Breast epithelium (tissue), 4 donors: ENCODE measurements around the gene CIZ1. TPM values are rescaled to one million over a fixed set of nuclear protein-coding genes. Genes with fewer than 3 reads are reported as not detected.

Experiments
- DNase-seq, 2 donors: peaks; one replicate each; pipeline ENCODE4 v3.0.0-alpha.2; 2019; ENCODE audit warnings: low spot score in 2 of 2
- H3K27ac ChIP-seq, 2 donors: fragments of 200-600 bp; sonication (generic) in 1 of 2; one replicate each; pipeline ENCODE4 v1.5.1; 2016 to 2019; ENCODE audit warnings: mild to moderate bottlenecking in 1 of 2
- H3K27me3 ChIP-seq, 2 donors: fragments of 200-600 bp; sonication (generic) in 1 of 2; one replicate each; pipeline versions ENCODE4 v1.5.1 to v1.6.0; 2017 to 2019; ENCODE audit warnings: control low read depth in 1 of 2, mild to moderate bottlenecking in 1 of 2
- H3K36me3 ChIP-seq: fragments of 200-600 bp; one replicate; pipeline ENCODE4 v1.5.1; 2019
- H3K4me1 ChIP-seq, 2 donors: fragments of 200-600 bp; sonication (generic); one replicate each; pipeline ENCODE4 v1.5.1; 2016 to 2019; ENCODE audit warnings: control low read depth in 1 of 2
- H3K4me3 ChIP-seq, 3 donors: fragments of 200-600 bp; sonication (generic); 1 replicate in 2 of 3; 2 replicates in 1 of 3; pipeline ENCODE4 v1.5.1; 2016 to 2019; ENCODE audit warnings: mild to moderate bottlenecking in 3 of 3, moderate library complexity in 2 of 3
- H3K9me3 ChIP-seq, 2 donors: fragments of 200-600 bp; sonication (generic) in 1 of 2; one replicate each; pipeline ENCODE4 v1.5.1; 2016 to 2019; ENCODE audit warnings: control low read depth in 1 of 2
- POLR2A ChIP-seq: fragments of 450-650 bp; IDR thresholded peaks from one replicate; pipeline ENCODE4 v1.6.1; 2016; ENCODE audit warnings: antibody characterized with exemption, mild to moderate bottlenecking, moderate library complexity
- POLR2AphosphoS5 ChIP-seq, 3 donors: sonication (generic); formaldehyde crosslinking; IDR thresholded peaks; one replicate each; pipeline ENCODE4 v1.6.1; 2017; ENCODE audit warnings: antibody characterized with exemption in 3 of 3
- intact Hi-C: fragments of 100-400 bp; cut with DNase I; formaldehyde crosslinking; loops from one replicate; pipeline ENCODE4 v1.15.1; 2023; ENCODE audit warnings: low total_unique reads
- total RNA-seq, 3 donors: library from RNA; depleted of rRNA; stranded (reverse); fragments of >200 nt; gene quantifications; one replicate each; pipeline ENCODE4 v1.1.0, GENCODE V29; 2016
- TF ChIP-seq, protein P1 (sequence below), 3 donors: fragments of 450-650 bp; IDR thresholded peaks; one replicate each; pipeline ENCODE4 v1.5.1; 2016 to 2017; ENCODE audit warnings: antibody characterized with exemption in 3 of 3, mild to moderate bottlenecking in 3 of 3, moderate library complexity in 3 of 3

The CIZ1 gene
- total RNA-seq, 3 donors from 2014 or later: 54.1 to 71.8 (median 58.4) TPM

DNA sequence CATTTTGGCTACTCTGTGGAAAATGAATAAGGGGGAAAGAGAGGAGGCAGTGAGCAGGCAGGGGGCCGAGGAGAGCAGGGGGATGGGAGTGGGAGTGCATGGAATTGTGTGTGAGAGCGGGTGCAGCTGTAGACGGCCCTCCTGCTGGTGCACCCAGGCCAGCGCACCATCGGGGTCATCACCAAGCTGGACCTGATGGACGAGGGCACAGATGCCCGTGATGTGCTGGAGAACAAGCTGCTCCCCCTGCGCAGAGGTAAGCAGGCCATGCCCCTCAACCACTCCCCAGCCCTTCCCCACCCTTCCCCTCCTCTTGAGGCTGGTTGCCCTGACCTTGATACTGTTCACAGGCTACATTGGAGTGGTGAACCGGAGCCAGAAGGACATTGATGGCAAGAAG, 28.5 kb upstream of the CIZ1 start:
- H3K27me3 ChIP-seq: no peaks in the 10 kb centered on the region
- no peaks in the 10 kb centered on the region for H3K36me3 ChIP-seq
- H3K4me3 ChIP-seq: no peak overlapping the region
- intact Hi-C loops: loop anchor here (5.0 kb wide), 1 partner anchor 532 kb away; no protein-coding TSS in a partner anchor
- H3K4me1 ChIP-seq: no peaks in the 10 kb centered on the region
- DNase-seq: no peak
- H3K9me3 ChIP-seq: no peaks in the 10 kb centered on the region
- no peak overlapping the region for H3K27ac ChIP-seq
- TF ChIP-seq, protein P1, sequence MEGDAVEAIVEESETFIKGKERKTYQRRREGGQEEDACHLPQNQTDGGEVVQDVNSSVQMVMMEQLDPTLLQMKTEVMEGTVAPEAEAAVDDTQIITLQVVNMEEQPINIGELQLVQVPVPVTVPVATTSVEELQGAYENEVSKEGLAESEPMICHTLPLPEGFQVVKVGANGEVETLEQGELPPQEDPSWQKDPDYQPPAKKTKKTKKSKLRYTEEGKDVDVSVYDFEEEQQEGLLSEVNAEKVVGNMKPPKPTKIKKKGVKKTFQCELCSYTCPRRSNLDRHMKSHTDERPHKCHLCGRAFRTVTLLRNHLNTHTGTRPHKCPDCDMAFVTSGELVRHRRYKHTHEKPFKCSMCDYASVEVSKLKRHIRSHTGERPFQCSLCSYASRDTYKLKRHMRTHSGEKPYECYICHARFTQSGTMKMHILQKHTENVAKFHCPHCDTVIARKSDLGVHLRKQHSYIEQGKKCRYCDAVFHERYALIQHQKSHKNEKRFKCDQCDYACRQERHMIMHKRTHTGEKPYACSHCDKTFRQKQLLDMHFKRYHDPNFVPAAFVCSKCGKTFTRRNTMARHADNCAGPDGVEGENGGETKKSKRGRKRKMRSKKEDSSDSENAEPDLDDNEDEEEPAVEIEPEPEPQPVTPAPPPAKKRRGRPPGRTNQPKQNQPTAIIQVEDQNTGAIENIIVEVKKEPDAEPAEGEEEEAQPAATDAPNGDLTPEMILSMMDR (IDR thresholded peaks at IDR 0.05): no peak
- TF ChIP-seq POLR2A: no peak
- no peak for TF ChIP-seq POLR2AphosphoS5 (IDR thresholded peaks at IDR 0.05)

DNA sequence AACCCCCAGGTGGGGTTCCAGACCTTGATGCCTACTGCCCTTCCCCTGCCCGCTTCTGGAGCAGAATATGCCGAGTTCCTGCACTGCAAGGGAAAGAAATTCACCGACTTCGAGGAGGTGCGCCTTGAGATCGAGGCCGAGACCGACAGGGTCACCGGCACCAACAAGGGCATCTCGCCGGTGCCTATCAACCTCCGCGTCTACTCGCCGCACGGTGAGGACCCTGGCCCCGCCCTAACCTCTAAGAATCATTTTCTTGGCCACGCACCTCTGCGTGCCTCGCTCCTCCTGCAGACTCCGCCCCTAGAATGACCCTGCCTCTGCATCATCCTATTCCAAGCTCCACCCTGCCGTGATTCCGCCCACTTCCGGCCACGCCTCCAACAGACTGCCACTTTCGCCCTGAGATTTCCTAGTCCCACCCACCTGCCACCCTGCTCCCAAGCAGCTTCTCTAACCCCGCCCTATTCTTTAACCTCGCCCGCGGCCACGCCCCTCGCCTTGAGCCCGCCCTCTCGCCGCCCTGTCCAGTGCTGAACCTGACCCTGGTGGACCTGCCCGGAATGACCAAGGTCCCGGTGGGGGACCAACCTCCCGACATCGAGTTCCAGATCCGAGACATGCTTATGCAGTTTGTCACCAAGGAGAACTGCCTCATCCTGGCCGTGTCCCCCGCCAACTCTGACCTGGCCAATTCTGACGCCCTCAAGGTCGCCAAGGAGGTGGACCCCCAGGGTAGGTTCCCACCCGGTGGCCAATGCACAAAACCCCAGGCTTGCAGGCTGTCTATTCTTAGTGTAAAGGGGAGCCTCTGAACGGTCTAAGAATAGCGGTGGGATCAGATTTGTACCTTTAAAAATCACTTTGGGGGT, 27.4 kb upstream of the CIZ1 start:
- H3K36me3 ChIP-seq: no peaks in the 10 kb centered on the region
- TF ChIP-seq, protein P1 (IDR thresholded peaks at IDR 0.05): peak in 2 of 3 donors; percentile 18 to 19
- TF ChIP-seq POLR2A: no peak
- intact Hi-C loops: loop anchor here (5.0 kb wide), 1 partner anchor 534 kb away; no protein-coding TSS in a partner anchor
- H3K27ac ChIP-seq: peak overlapping the region; percentile 35 to 53
- no peaks in the 10 kb centered on the region for H3K27me3 ChIP-seq
- no peaks in the 10 kb centered on the region for H3K9me3 ChIP-seq
- peak overlapping the region; percentile 23 to 63 (median 38) for H3K4me3 ChIP-seq
- no peaks in the 10 kb centered on the region for H3K4me1 ChIP-seq
- DNase-seq: peak; percentile 95 to 96

DNA sequence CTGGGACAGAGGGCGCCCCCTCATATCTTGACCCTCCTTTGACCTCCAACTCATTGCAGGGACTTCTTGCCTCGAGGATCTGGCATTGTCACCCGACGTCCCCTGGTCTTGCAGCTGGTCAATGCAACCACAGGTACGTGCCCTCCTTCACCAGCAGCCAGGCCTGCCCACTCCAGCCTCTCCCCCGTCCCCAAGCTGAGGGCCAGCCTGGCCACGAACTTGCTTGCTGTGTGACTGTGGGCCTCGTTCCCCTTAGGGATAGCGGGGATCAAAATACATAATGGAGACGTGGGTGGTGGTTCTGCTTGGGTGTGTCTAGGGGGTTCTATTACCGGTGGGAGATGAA, 26.8 kb upstream of the CIZ1 start:
- TF ChIP-seq, protein P1 (IDR thresholded peaks at IDR 0.05): no peak
- no peak for TF ChIP-seq POLR2A
- TF ChIP-seq POLR2AphosphoS5 (IDR thresholded peaks at IDR 0.05): no peak
- peak overlapping the region; percentile 23 to 63 (median 38) for H3K4me3 ChIP-seq
- no peaks in the 10 kb centered on the region for H3K27me3 ChIP-seq
- peak overlapping the region; percentile 35 to 53 for H3K27ac ChIP-seq
- H3K36me3 ChIP-seq: no peaks in the 10 kb centered on the region
- DNase-seq: no peak
- no peaks in the 10 kb centered on the region for H3K4me1 ChIP-seq
- no peaks in the 10 kb centered on the region for H3K9me3 ChIP-seq
- intact Hi-C loops: loop anchor here (5.0 kb wide), 1 partner anchor 534 kb away; no protein-coding TSS in a partner anchor

DNA sequence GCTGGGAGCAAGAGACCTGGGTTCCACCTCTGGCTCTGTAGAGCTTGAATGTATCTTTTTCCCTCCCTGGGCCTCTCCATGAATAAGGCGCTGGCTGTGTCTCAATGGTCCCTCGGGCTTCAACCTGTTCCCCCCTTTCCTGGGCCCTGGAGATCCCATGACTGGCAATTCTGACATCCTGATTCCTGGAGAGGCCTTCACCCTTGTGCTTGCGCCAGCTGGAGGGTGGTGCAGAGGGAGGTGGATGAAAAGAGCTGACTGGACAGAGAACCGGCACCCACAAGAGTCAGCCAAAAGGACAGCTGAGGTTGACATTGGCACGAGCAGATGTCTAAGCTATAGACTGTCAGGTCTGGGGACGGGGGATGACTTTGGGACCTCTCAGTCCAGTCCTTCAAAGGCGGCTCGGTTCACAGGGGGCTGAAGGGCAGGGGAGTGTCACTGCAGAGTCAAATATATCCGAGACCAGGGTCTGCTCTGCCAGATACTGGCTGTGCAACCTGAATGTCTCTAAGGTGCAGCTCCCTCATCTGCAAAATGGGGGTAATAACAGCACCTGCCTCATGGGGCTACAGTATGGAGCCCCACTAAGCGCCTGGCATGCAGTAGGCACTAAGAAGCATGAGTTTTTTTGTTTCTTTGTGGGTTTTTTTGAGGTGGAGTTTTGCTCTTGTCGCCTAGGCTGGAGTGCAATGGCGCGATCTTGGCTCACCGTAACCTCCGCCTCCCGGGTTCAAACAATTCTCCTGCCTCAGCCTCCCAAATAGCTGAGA, 25.6 kb upstream of the CIZ1 start:
- Histone ChIP-seq H3K9me3 (no peaks in the 10 kb centered on the region), H3K4me3 (no peak overlapping the region), H3K27me3 (no peaks in the 10 kb centered on the region), H3K4me1 (no peaks in the 10 kb centered on the region), H3K27ac (peak overlapping the region; percentile 19 to 71), H3K36me3 (no peaks in the 10 kb centered on the region)
- intact Hi-C loops: loop anchor here (5.0 kb wide), 1 partner anchor 535 kb away; no protein-coding TSS in a partner anchor
- DNase-seq: no peak
- TF ChIP-seq POLR2AphosphoS5 (IDR thresholded peaks at IDR 0.05) (no peak), POLR2A (no peak)
- TF ChIP-seq, protein P1 (IDR thresholded peaks at IDR 0.05): no peak
